Effector memory CD8-positive, alpha-beta T cell (primary cell): Measurements from ENCODE around the gene RTTN.

Experiments
- ATAC-seq: fragments of 150-1000 bp; cut with Tn5 transposase; replicated peaks from 2 replicates; pipeline ENCODE4 v1.10.0; 2021; ENCODE audit warnings: mild to moderate bottlenecking, moderate library complexity
- DNase-seq, 3 experiments: peaks; one replicate each; pipeline ENCODE4 v3.0.0; 2021
- H3K27ac Mint-ChIP-seq, 2 donors: one replicate each; pipeline ENCODE4 v1.8.0; 2022; ENCODE audit warnings: mild to moderate bottlenecking in 2 of 2, mixed read lengths in 2 of 2, moderate library complexity in 2 of 2
- H3K27me3 Mint-ChIP-seq, 2 donors: one replicate each; pipeline ENCODE4 v1.8.0; 2022; ENCODE audit warnings: mixed read lengths in 2 of 2
- H3K36me3 Mint-ChIP-seq: one replicate; pipeline ENCODE4 v1.8.0; 2022; ENCODE audit warnings: mild to moderate bottlenecking, moderate library complexity, mixed read lengths; ENCODE audit not compliant: insufficient read depth
- H3K4me1 Mint-ChIP-seq, 2 donors: one replicate each; pipeline ENCODE4 v1.8.0; 2022; ENCODE audit warnings: low read depth in 2 of 2, mixed read lengths in 2 of 2
- H3K4me3 Mint-ChIP-seq, 2 donors: one replicate each; pipeline ENCODE4 v1.8.0; 2022; ENCODE audit warnings: mild to moderate bottlenecking in 2 of 2, mixed read lengths in 2 of 2, moderate library complexity in 2 of 2
- H3K9me3 Mint-ChIP-seq, 2 donors: one replicate each; pipeline ENCODE4 v1.8.0; 2022; ENCODE audit warnings: mixed read lengths in 2 of 2

The RTTN gene

DNA sequence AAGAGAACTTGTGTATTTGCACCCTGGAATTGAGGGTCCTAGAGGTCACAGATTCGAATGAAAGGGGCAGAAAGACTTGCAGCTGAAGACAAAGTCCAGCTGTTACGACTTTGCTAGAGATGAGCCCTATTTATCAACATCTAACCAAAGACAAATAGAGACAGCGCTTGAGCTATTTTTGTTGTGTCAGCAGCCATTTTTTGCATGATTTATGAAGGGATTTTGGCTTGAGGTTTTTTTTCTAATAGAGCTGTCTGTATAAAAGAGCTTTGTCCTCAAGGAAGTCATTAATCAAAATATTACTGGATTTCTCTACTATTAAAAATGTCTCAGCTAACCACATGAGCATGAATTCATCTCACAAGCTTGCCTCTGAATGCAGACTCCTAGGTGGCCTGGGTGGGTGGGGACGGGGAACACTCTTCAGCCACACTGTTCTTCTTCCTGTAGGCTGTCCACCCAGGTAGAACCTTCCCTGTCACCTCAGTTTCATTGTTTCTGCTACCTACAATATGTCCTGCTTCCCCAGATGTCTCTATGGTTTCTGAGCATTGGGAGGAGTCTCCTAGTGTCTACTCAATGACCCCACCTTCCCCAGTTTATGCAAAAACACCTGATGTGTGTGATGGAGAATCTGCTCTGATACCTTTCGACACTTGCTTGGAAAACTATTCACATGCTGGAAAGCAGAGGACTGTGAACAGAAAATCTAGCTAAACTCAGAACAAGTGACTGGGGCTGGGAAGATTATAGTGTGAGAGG lies 250.6 kb downstream of the RTTN start:
- Mint-ChIP-seq H3K36me3 (peaks cover 3% of the 10 kb centered on the region), H3K4me1 (peaks cover 10 to 25% of the 10 kb centered on the region in 2 donors), H3K27me3 (no peaks in the 10 kb centered on the region), H3K9me3 (no peaks in the 10 kb centered on the region), H3K27ac (peak overlapping the region in 1 of 2 donors; percentile 36), H3K4me3 (peak overlapping the region; percentile 37 to 51)
- DNase-seq (no peak), ATAC-seq (peak; percentile 18)

DNA sequence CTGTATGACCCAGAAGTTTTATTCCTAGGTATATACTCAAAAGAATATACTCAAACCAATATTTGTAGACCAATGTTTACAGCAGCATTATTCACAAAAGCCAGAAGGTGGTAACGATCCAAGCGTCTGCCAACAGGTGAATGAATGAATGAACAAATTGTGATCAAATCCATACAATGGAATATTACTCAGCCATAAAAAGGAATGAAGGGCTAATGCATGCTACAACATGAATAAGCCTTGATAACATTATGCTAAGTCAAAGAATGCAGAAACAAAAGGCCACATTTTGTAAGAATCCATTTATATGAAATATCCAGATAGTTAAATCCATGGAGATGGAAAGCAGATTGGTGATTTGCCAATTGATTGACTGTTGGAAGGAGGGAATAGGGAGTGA lies 252.3 kb downstream of the RTTN start:
- Mint-ChIP-seq H3K9me3 (no peaks in the 10 kb centered on the region), H3K27ac (no peak overlapping the region), H3K4me3 (peak overlapping the region in 1 of 2 donors; percentile 28), H3K36me3 (peaks cover 3% of the 10 kb centered on the region), H3K27me3 (no peaks in the 10 kb centered on the region), H3K4me1 (peaks cover 2 to 16% of the 10 kb centered on the region in 2 donors)
- DNase-seq (no peak), ATAC-seq (no peak)
